GM15510 (cell line): ENCODE results near the gene LITAF.

Experiments
- POLR2A ChIP-seq: IDR thresholded peaks from 3 replicates; pipeline ENCODE4 v1.6.1; 2011; ENCODE audit warnings: borderline replicate concordance; ENCODE audit not compliant: insufficient read length; ENCODE audit errors: extremely low read depth

LITAF gene

GRCh38 chr16:11576427-11577289 is 10.1 kb downstream of the LITAF start:
- no peak for TF ChIP-seq POLR2A

GRCh38 chr16:11575223-11575589 is 11.5 kb downstream of the LITAF start:
- TF ChIP-seq POLR2A, result no peak

- TF ChIP-seq POLR2A, result no peak
Measured at GRCh38 chr16:11572301-11572995, 14.3 kb downstream of the LITAF start.

- TF ChIP-seq POLR2A, result no peak
Measured at GRCh38 chr16:11571549-11571948, 15.2 kb downstream of the LITAF start.

- TF ChIP-seq POLR2A, result no peak
Measured at GRCh38 chr16:11570806-11571205, 15.9 kb downstream of the LITAF start.

- TF ChIP-seq POLR2A, result no peak
Measured at GRCh38 chr16:11570258-11570657, 16.5 kb downstream of the LITAF start.

GRCh38 chr16:11566398-11566797 is 20.3 kb downstream of the LITAF start:
- no peak for TF ChIP-seq POLR2A

- no peak for TF ChIP-seq POLR2A
Measured at GRCh38 chr16:11565665-11566064, 21.1 kb downstream of the LITAF start.

GRCh38 chr16:11564046-11564926 is 22.4 kb downstream of the LITAF start:
- no peak for TF ChIP-seq POLR2A

GRCh38 chr16:11563493-11564040 is 23.2 kb downstream of the LITAF start:
- TF ChIP-seq POLR2A, result no peak

- TF ChIP-seq POLR2A, result no peak
Measured at GRCh38 chr16:11562941-11563340, 23.8 kb downstream of the LITAF start.

GRCh38 chr16:11562411-11562810 is 24.3 kb downstream of the LITAF start:
- TF ChIP-seq POLR2A, result no peak

- TF ChIP-seq POLR2A, result no peak
Measured at GRCh38 chr16:11561856-11562255, 24.9 kb downstream of the LITAF start.

GRCh38 chr16:11561454-11561805 is 25.3 kb downstream of the LITAF start:
- no peak for TF ChIP-seq POLR2A

- no peak for TF ChIP-seq POLR2A
Measured at GRCh38 chr16:11560701-11561453, 25.8 kb downstream of the LITAF start.

- TF ChIP-seq POLR2A, result no peak
Measured at GRCh38 chr16:11557801-11558200, 28.9 kb downstream of the LITAF start.
